ENCODE results near the gene TMEM179.

Gene TMEM179

DNA sequence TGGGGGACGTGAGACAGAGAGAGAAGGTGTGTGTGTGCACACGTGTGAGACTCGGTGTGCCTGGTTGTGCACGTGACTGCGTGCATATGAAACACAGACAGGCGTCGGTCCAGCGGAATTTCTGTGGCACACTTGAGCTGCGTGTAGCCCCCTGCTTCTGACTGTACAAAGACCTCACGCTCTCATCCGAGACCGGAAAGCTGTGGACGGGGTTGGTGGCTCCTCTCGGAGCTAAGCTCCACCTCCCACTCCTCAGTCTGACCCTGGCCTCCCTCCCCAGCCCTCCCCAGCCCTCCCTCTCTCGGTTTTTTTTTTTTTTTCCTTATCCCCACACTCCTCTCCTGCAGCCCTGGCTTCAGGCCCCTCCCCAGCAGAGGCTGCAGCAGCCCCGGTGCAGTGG, 33.3 kb downstream of the TMEM179 start:
- no peak for TF ChIP-seq OSR1 (CRISPR knock-in tag; IDR thresholded peaks at IDR 0.05)
- TF ChIP-seq, protein P1, sequence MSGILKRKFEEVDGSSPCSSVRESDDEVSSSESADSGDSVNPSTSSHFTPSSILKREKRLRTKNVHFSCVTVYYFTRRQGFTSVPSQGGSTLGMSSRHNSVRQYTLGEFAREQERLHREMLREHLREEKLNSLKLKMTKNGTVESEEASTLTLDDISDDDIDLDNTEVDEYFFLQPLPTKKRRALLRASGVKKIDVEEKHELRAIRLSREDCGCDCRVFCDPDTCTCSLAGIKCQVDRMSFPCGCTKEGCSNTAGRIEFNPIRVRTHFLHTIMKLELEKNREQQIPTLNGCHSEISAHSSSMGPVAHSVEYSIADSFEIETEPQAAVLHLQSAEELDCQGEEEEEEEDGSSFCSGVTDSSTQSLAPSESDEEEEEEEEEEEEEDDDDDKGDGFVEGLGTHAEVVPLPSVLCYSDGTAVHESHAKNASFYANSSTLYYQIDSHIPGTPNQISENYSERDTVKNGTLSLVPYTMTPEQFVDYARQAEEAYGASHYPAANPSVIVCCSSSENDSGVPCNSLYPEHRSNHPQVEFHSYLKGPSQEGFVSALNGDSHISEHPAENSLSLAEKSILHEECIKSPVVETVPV (CRISPR knock-in tag; IDR thresholded peaks at IDR 0.05): no peak
- no peak for TF ChIP-seq ZNF565 (CRISPR knock-in tag; conservative IDR thresholded peaks at IDR 0.05; ENCODE audit: low read depth)
- no peak for TF ChIP-seq ZFP30 (CRISPR knock-in tag; IDR thresholded peaks at IDR 0.05)
- no peak for TF ChIP-seq CSDC2 (CRISPR knock-in tag; IDR thresholded peaks at IDR 0.05)
- TF ChIP-seq ESRRG (CRISPR knock-in tag; IDR thresholded peaks at IDR 0.05): no peak
- TF ChIP-seq, protein P2, sequence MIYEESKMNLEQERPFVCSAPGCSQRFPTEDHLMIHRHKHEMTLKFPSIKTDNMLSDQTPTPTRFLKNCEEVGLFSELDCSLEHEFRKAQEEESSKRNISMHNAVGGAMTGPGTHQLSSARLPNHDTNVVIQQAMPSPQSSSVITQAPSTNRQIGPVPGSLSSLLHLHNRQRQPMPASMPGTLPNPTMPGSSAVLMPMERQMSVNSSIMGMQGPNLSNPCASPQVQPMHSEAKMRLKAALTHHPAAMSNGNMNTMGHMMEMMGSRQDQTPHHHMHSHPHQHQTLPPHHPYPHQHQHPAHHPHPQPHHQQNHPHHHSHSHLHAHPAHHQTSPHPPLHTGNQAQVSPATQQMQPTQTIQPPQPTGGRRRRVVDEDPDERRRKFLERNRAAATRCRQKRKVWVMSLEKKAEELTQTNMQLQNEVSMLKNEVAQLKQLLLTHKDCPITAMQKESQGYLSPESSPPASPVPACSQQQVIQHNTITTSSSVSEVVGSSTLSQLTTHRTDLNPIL (CRISPR knock-in tag; IDR thresholded peaks at IDR 0.05; ENCODE audit: low read depth): no peak
- TF ChIP-seq ZNF8 (CRISPR knock-in tag; IDR thresholded peaks at IDR 0.05): no peak
- TF ChIP-seq ZC3H10 (CRISPR knock-in tag; IDR thresholded peaks at IDR 0.05): no peak
- no peak for TF ChIP-seq ZFP3 (CRISPR knock-in tag; IDR thresholded peaks at IDR 0.05)
- TF ChIP-seq RARB (CRISPR knock-in tag; IDR thresholded peaks at IDR 0.05): no peak
- no peak for TF ChIP-seq ISL1 (CRISPR knock-in tag; IDR thresholded peaks at IDR 0.05)
- TF ChIP-seq, protein P3, sequence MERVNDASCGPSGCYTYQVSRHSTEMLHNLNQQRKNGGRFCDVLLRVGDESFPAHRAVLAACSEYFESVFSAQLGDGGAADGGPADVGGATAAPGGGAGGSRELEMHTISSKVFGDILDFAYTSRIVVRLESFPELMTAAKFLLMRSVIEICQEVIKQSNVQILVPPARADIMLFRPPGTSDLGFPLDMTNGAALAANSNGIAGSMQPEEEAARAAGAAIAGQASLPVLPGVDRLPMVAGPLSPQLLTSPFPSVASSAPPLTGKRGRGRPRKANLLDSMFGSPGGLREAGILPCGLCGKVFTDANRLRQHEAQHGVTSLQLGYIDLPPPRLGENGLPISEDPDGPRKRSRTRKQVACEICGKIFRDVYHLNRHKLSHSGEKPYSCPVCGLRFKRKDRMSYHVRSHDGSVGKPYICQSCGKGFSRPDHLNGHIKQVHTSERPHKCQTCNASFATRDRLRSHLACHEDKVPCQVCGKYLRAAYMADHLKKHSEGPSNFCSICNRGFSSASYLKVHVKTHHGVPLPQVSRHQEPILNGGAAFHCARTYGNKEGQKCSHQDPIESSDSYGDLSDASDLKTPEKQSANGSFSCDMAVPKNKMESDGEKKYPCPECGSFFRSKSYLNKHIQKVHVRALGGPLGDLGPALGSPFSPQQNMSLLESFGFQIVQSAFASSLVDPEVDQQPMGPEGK (CRISPR knock-in tag; IDR thresholded peaks at IDR 0.05; ENCODE audit: borderline replicate concordance): no peak
- no peak for TF ChIP-seq TOX (CRISPR knock-in tag; IDR thresholded peaks at IDR 0.05; ENCODE audit: borderline replicate concordance)
- TF ChIP-seq GLIS3 (CRISPR knock-in tag; IDR thresholded peaks at IDR 0.05): no peak
- TF ChIP-seq ZNF70 (CRISPR knock-in tag; IDR thresholded peaks at IDR 0.05): no peak
- TF ChIP-seq PPARA (CRISPR knock-in tag; IDR thresholded peaks at IDR 0.05; ENCODE audit: borderline replicate concordance): no peak
- TF ChIP-seq BACH2 (CRISPR knock-in tag; IDR thresholded peaks at IDR 0.05; ENCODE audit: borderline replicate concordance): no peak
- no peak for ATAC-seq

DNA sequence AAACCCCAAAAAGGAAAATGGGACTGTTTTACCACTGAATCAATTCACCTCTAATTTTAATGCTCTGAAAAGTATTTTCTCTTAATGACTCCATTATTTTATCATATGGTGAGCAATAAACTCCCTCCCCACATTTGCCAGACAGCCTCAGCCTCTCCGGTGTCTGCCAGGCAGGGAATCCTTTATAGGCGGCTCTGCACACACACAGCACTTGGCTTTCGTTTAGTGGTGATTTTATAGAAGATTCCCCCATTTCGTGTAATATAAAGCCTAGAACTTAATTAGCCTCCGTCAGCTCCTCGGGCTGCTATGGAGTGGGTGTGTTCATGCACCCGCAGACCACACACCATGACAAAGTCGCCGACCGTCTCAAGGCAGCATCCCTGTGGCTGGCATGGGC, 35.1 kb downstream of the TMEM179 start:
- ATAC-seq: no peak

More for the DNA sequence above, 35.1 kb downstream of the TMEM179 start:
- TF ChIP-seq GLIS3 (CRISPR knock-in tag; IDR thresholded peaks at IDR 0.05) (no peak), ESRRG (CRISPR knock-in tag; IDR thresholded peaks at IDR 0.05) (no peak), PPARA (CRISPR knock-in tag; IDR thresholded peaks at IDR 0.05; ENCODE audit: borderline replicate concordance) (no peak), ZNF70 (CRISPR knock-in tag; IDR thresholded peaks at IDR 0.05) (no peak), BACH2 (CRISPR knock-in tag; IDR thresholded peaks at IDR 0.05; ENCODE audit: borderline replicate concordance) (no peak), ARNTL (CRISPR knock-in tag; IDR thresholded peaks at IDR 0.05; ENCODE audit: borderline replicate concordance, low read depth) (no peak), SNAI2 (CRISPR knock-in tag; IDR thresholded peaks at IDR 0.05) (no peak), ZNF8 (CRISPR knock-in tag; IDR thresholded peaks at IDR 0.05) (no peak), TCF4 (CRISPR knock-in tag; IDR thresholded peaks at IDR 0.05; ENCODE audit: borderline replicate concordance) (no peak), ZNF565 (CRISPR knock-in tag; conservative IDR thresholded peaks at IDR 0.05; ENCODE audit: low read depth) (no peak)
- TF ChIP-seq, protein P4, sequence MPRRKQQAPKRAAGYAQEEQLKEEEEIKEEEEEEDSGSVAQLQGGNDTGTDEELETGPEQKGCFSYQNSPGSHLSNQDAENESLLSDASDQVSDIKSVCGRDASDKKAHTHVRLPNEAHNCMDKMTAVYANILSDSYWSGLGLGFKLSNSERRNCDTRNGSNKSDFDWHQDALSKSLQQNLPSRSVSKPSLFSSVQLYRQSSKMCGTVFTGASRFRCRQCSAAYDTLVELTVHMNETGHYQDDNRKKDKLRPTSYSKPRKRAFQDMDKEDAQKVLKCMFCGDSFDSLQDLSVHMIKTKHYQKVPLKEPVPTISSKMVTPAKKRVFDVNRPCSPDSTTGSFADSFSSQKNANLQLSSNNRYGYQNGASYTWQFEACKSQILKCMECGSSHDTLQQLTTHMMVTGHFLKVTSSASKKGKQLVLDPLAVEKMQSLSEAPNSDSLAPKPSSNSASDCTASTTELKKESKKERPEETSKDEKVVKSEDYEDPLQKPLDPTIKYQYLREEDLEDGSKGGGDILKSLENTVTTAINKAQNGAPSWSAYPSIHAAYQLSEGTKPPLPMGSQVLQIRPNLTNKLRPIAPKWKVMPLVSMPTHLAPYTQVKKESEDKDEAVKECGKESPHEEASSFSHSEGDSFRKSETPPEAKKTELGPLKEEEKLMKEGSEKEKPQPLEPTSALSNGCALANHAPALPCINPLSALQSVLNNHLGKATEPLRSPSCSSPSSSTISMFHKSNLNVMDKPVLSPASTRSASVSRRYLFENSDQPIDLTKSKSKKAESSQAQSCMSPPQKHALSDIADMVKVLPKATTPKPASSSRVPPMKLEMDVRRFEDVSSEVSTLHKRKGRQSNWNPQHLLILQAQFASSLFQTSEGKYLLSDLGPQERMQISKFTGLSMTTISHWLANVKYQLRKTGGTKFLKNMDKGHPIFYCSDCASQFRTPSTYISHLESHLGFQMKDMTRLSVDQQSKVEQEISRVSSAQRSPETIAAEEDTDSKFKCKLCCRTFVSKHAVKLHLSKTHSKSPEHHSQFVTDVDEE (CRISPR knock-in tag; IDR thresholded peaks at IDR 0.05): no peak
- TF ChIP-seq, protein P2 (CRISPR knock-in tag; IDR thresholded peaks at IDR 0.05; ENCODE audit: low read depth): no peak
- TF ChIP-seq, protein P5, sequence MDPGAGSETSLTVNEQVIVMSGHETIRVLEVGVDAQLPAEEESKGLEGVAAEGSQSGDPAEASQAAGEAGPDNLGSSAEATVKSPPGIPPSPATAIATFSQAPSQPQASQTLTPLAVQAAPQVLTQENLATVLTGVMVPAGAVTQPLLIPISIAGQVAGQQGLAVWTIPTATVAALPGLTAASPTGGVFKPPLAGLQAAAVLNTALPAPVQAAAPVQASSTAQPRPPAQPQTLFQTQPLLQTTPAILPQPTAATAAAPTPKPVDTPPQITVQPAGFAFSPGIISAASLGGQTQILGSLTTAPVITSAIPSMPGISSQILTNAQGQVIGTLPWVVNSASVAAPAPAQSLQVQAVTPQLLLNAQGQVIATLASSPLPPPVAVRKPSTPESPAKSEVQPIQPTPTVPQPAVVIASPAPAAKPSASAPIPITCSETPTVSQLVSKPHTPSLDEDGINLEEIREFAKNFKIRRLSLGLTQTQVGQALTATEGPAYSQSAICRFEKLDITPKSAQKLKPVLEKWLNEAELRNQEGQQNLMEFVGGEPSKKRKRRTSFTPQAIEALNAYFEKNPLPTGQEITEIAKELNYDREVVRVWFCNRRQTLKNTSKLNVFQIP (CRISPR knock-in tag; IDR thresholded peaks at IDR 0.05; ENCODE audit: borderline replicate concordance, low read depth): no peak

Measured in SK-N-SH treated with all-trans-retinoic acid at 6 μM for 48 hours (cell line).